Endodermal cell (in vitro differentiated cells): ENCODE data around the gene PTPRT. TPM values are rescaled to one million over a fixed set of nuclear protein-coding genes. Genes with fewer than 3 reads are reported as not detected.

ENCODE experiments used
- DNase-seq: peaks from one replicate; pipeline ENCODE4 v3.0.0-alpha.2; 2017
- H3K27ac ChIP-seq: 2 replicates; pipeline ENCODE4 v1.5.1; 2013; ENCODE audit warnings: mild to moderate bottlenecking, low read depth, low read length, moderate library complexity
- H3K27me3 ChIP-seq: 2 replicates; pipeline ENCODE4 v1.6.1; 2013; ENCODE audit warnings: mild to moderate bottlenecking, low read length, moderate library complexity; ENCODE audit not compliant: insufficient read depth, control insufficient read depth, poor library complexity, severe bottlenecking
- H3K36me3 ChIP-seq: 2 replicates; pipeline ENCODE4 v1.7.0; 2013; ENCODE audit warnings: mild to moderate bottlenecking, low read length, moderate library complexity; ENCODE audit not compliant: control insufficient read depth, insufficient read depth
- H3K4me1 ChIP-seq: one replicate; pipeline ENCODE4 v1.7.0; 2013; ENCODE audit warnings: low read length; ENCODE audit not compliant: control insufficient read depth, insufficient read depth
- H3K4me3 ChIP-seq: 2 replicates; pipeline ENCODE4 v1.5.1; 2013; ENCODE audit warnings: mild to moderate bottlenecking, low read length, moderate library complexity
- H3K9ac ChIP-seq: 2 replicates; pipeline ENCODE4 v1.6.1; 2013; ENCODE audit warnings: mild to moderate bottlenecking, low read length, moderate library complexity; ENCODE audit not compliant: poor library complexity, severe bottlenecking; ENCODE audit errors: extremely low read depth
- H3K9me3 ChIP-seq: 2 replicates; pipeline ENCODE4 v1.6.1; 2013; ENCODE audit warnings: mild to moderate bottlenecking, low read length, moderate library complexity; ENCODE audit not compliant: control insufficient read depth
- H3K27ac Mint-ChIP-seq: 2 replicates; pipeline ENCODE4 v1.8.0; 2020; ENCODE audit warnings: mixed read lengths
- H3K27me3 Mint-ChIP-seq: 2 replicates; pipeline ENCODE4 v1.8.0; 2021; ENCODE audit warnings: mild to moderate bottlenecking, mixed read lengths; ENCODE audit not compliant: insufficient read depth
- H3K36me3 Mint-ChIP-seq: 2 replicates; pipeline ENCODE4 v1.8.0; 2020; ENCODE audit warnings: low read depth, mixed read lengths
- H3K4me1 Mint-ChIP-seq: 2 replicates; pipeline ENCODE4 v1.8.0; 2020; ENCODE audit warnings: mixed read lengths
- H3K4me3 Mint-ChIP-seq: 2 replicates; pipeline ENCODE4 v1.8.0; 2020; ENCODE audit warnings: mild to moderate bottlenecking, moderate library complexity, mixed read lengths
- H3K9me3 Mint-ChIP-seq: 2 replicates; pipeline ENCODE4 v1.8.0; 2020; ENCODE audit warnings: mild to moderate bottlenecking, mixed read lengths
- CTCF ChIP-seq: fragments of 200-600 bp; sonication (generic); conservative IDR thresholded peaks from 2 replicates; pipeline ENCODE4 v1.5.0; 2021; ENCODE audit warnings: antibody characterized with exemption, mild to moderate bottlenecking
- WGBS, 2 experiments: methylation state at CpG; one replicate each; pipeline versions ENCODE4 v1.1.5 to v1.1.7; 2013; ENCODE audit warnings: missing lambda C conversion rate in 2 of 2, mixed read lengths in 1 of 2; ENCODE audit not compliant: insufficient coverage in 1 of 2, insufficient read length in 1 of 2; 5-methylcytosine and 5-hydroxymethylcytosine counted together
- total RNA-seq, 2 donors: library from RNA; stranded (reverse); fragmentation: NEBNext Ultra II Directional in 1 of 2; extraction: Animal tissue kit (Norgen Biotek cat#: 25700) in 1 of 2; gene quantifications; 2 replicates in 1 of 2; 3 replicates in 1 of 2; pipeline ENCODE4 v1.2.1, GENCODE V29; 2021

The PTPRT gene
- total RNA-seq, 2 donors from 2014 or later, result 2.3 to 2.7 TPM

- H3K9me3 ChIP-seq, result no peaks in the 10 kb centered on the region
- H3K27me3 ChIP-seq, result no peaks in the 10 kb centered on the region
- Mint-ChIP-seq H3K9me3 (no peaks in the 10 kb centered on the region), H3K4me3 (no peak overlapping the region), H3K27ac (no peak overlapping the region), H3K36me3 (no peaks in the 10 kb centered on the region), H3K27me3 (peaks cover 2% of the 10 kb centered on the region), H3K4me1 (no peaks in the 10 kb centered on the region)
- no peak overlapping the region for H3K4me3 ChIP-seq
- no peak overlapping the region for H3K9ac ChIP-seq
- no peaks in the 10 kb centered on the region for H3K36me3 ChIP-seq
- no peaks in the 10 kb centered on the region for H3K4me1 ChIP-seq
- DNase-seq, result no peak
- no peak for TF ChIP-seq CTCF
- no peak overlapping the region for H3K27ac ChIP-seq
- WGBS, 2 experiments, result 81 to 87% methylated on average over 6 of the region's 6 CpGs
Observed at GRCh38 chr20:42152575-42152974, 1037.1 kb downstream of the PTPRT start.

GRCh38 chr20:42150230-42150629, 1039.5 kb downstream of the PTPRT start:
- H3K9me3 Mint-ChIP-seq, result no peaks in the 10 kb centered on the region
- H3K27ac ChIP-seq, result no peak overlapping the region
- H3K4me3 Mint-ChIP-seq, result no peak overlapping the region
- whole genome bisulfite sequencing, 2 experiments, result 85 to 89% methylated on average over 4 of the region's 4 CpGs
- H3K9ac ChIP-seq, result no peak overlapping the region
- H3K27me3 Mint-ChIP-seq, result peaks cover 3% of the 10 kb centered on the region
- no peaks in the 10 kb centered on the region for H3K9me3 ChIP-seq
- H3K4me1 ChIP-seq, result no peaks in the 10 kb centered on the region
- H3K27ac Mint-ChIP-seq, result no peak overlapping the region
- no peak for DNase-seq
- H3K4me1 Mint-ChIP-seq, result no peaks in the 10 kb centered on the region
- no peak overlapping the region for H3K4me3 ChIP-seq
- no peaks in the 10 kb centered on the region for H3K36me3 Mint-ChIP-seq
- H3K36me3 ChIP-seq, result no peaks in the 10 kb centered on the region
- no peak for TF ChIP-seq CTCF
- H3K27me3 ChIP-seq, result no peaks in the 10 kb centered on the region

- no peak overlapping the region for H3K4me3 ChIP-seq
- H3K27me3 ChIP-seq, result no peaks in the 10 kb centered on the region
- H3K27ac ChIP-seq, result peak overlapping the region; percentile 70
- Mint-ChIP-seq H3K27me3 (peaks cover 1% of the 10 kb centered on the region), H3K4me3 (no peak overlapping the region), H3K9me3 (no peaks in the 10 kb centered on the region), H3K4me1 (peaks cover 3% of the 10 kb centered on the region), H3K36me3 (no peaks in the 10 kb centered on the region), H3K27ac (no peak overlapping the region)
- H3K4me1 ChIP-seq, result no peaks in the 10 kb centered on the region
- TF ChIP-seq CTCF, result no peak
- DNase-seq, result no peak
- no peaks in the 10 kb centered on the region for H3K36me3 ChIP-seq
- H3K9me3 ChIP-seq, result no peaks in the 10 kb centered on the region
- WGBS, 2 experiments, result 69 to 76% methylated on average over 3 to 4 of the region's 4 CpGs
- no peak overlapping the region for H3K9ac ChIP-seq
Observed at GRCh38 chr20:42138729-42139128, 1051.0 kb downstream of the PTPRT start.
